Measurements from ENCODE around the gene RUNDC3A.

RUNDC3A gene

DNA sequence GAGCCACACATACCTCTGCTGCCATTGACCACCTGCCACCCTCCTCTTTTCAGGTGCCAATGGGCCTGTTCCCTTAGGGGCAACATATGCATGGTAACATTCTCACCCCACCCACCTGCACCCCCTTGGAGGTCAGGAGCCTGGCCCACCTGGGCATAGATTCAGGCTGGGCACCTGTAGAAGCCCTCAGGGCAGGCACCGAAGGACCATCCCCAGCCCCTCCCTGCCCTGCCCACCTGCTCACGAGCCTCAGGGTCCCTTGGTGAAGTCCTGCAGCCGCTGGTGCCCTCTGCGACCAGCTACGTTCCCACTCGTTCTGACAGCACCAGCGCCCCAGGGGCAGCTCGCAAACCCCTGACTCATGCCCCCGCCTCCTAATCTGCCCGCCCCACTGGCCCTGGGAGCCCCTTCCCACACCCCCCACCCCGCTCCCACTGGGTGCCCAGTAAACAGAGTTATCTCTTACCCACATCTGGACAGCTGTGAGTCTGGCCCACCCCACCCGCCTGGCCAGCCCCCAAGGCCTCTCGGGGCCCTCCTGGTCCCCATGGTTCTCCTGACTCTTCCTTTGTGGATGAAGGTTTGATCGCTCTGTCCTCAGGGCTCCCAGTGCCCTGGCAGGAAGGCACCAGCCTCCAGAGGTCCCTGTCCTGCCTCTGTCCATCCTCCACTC, 40.4 kb upstream of the RUNDC3A start, which contains the start of gene SLC4A1:
SLC4A1 (minus strand) TSS at position 318 of the 673 bp plus-strand sequence. CDS start 5,269 bp downstream, outside the sequence.
- TF ChIP-seq, protein P1, sequence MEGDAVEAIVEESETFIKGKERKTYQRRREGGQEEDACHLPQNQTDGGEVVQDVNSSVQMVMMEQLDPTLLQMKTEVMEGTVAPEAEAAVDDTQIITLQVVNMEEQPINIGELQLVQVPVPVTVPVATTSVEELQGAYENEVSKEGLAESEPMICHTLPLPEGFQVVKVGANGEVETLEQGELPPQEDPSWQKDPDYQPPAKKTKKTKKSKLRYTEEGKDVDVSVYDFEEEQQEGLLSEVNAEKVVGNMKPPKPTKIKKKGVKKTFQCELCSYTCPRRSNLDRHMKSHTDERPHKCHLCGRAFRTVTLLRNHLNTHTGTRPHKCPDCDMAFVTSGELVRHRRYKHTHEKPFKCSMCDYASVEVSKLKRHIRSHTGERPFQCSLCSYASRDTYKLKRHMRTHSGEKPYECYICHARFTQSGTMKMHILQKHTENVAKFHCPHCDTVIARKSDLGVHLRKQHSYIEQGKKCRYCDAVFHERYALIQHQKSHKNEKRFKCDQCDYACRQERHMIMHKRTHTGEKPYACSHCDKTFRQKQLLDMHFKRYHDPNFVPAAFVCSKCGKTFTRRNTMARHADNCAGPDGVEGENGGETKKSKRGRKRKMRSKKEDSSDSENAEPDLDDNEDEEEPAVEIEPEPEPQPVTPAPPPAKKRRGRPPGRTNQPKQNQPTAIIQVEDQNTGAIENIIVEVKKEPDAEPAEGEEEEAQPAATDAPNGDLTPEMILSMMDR (IDR thresholded peaks at IDR 0.05; ENCODE audit: low read depth, low read length), result no peak
- no peak for DNase-seq (ENCODE audit: extremely low read depth, low read depth)

DNA sequence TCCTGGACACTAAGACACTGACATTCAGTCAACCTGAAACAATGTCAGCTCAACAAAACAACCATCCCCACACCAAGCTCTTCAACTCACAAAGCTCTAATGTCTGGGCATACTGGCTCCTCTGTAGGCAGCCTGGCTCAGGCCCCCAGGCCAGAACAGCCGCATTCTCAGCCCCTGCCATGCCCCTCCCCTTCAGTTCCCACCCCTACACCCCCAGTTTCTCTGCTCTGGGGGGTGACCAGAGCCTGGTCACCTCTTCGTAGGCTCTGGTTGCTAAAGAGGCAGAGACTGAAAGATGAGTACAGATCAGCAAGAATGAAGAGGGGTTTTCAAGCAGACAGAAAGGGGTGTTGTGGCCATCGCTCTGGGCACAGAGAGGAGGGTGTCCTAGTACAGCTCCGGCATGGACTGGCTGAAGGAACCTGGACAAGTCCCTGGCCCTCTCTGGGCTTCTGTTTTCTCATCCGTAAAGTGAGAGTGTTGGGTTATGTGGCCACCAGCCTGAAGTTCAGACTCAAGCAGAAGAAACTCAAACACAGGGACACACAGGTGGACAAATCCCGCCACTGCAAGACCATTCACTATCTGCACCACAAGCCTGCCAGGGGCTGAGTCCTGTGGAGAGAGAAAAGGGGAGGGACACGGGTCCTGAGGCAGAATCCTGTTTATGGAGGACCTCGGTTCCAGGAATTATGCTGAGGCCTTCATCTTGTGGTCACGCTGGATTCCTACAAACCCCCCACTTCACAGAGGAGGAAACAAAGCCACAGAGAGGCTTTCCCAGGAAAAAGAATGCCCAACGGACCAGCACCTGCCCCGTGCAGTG, 39.5 kb upstream of the RUNDC3A start:
- DNase-seq (ENCODE audit: extremely low read depth, low read depth), result no peak
- TF ChIP-seq, protein P1 (IDR thresholded peaks at IDR 0.05; ENCODE audit: low read depth, low read length), result no peak

DNA sequence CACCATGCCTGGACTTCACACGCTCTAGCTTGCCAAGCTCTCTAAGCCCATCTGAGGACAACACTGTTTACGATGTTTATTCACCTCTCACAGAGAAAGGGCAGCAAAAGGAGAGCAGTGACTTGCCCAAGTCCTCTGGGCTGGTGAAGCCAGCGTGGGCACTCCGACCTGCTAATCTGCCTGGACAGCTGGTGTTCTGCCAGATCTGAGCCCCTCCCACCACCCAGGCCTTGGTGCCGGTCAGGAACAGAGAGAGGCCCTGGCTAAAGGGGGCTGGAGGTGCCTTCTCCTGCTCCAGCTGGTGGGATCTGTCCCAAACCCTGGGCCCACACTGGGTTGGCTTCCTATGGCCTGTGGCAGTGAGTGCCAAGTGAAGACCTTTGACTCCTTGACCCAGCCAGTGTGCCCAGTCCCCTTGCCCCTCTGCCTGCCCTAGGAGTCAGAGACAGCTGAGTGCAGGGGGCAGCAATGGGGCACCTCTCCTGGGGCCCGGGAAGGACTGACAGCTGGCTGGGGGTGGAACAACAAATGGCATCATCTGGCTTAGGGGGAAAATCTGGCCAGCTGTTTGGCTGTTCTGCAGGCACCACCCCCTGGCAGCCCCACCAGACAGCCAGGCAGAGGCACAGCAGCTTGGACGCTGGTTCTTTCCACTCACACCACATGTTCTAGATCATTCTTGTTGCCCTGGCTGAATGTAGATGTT, 38.7 kb upstream of the RUNDC3A start:
- DNase-seq (ENCODE audit: extremely low read depth, low read depth), result no peak
- TF ChIP-seq, protein P1 (IDR thresholded peaks at IDR 0.05; ENCODE audit: low read depth, low read length), result no peak

DNA sequence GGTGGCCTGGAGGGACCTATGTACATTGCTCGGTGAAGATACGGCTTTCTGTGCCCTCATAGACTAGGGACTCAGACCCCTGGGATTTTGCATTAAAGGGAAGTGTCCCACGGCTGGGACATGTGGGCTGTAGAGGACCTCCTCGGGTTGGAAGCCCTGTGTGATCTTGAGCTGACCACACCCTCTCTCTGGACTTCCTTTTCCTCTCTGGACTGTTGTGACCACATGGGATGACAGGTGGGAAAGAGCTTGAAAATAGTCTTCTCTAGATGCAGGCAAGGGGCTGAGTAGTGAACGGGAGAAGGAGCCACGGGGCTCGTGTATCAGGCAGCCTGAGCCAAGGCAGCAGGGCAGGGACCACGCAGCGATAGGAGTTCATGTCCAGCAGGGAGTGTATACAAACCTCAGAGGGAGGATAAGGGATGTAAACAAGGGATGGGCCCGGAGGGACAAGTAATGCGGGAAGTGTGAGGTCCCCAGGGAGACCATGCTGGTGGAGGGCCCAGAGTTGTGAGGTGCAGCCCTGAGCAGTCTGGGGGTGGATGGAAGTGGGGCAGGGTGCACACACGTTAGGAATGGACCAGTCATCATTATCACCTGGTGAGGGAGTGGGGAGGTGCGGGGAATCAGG, 36.0 kb upstream of the RUNDC3A start:
- TF ChIP-seq, protein P1 (IDR thresholded peaks at IDR 0.05; ENCODE audit: low read depth, low read length), result no peak
- no peak for DNase-seq (ENCODE audit: extremely low read depth, low read depth)

DNA sequence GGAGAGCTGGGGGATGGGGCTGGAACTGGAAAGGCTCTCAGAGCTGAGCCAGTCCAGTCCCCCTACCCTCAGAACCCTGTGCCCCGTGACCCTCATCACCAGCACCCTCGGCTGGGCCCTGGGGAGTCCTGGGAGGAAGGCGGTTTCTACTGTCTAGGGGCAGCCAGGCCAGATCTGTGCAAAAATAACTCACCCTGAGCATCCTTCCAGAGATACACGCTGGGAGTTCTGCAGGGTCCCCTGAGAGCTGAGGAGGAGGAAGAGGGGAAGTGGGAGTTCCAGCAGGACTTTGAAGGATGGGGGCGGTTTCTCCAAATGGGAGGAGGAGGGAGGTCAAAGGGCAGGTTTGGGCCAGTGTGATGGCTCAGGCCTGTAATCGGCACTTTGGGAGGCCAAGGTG, 35.4 kb upstream of the RUNDC3A start:
- DNase-seq (ENCODE audit: extremely low read depth, low read depth), result no peak

DNA sequence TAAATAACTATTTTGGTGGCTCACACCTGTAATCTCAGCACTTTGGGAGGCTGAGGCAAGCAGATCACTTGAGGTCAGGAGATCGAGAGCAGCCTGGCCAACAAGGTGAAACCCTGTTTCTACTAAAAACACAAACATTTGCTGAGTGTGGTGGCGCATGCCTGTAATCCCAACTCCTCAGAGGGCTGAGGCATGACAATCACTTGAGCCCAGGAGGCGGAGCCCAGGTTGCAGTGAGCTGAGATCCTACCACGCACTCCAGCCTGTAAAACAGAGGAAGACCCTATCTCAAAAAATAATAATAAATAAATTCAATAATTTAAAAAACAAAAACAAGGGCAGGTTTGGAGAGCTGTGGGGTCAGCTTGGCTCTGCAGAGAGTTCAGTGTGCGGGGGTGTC, 34.8 kb upstream of the RUNDC3A start:
- DNase-seq (ENCODE audit: extremely low read depth, low read depth), result no peak
- TF ChIP-seq, protein P1 (IDR thresholded peaks at IDR 0.05; ENCODE audit: low read depth, low read length), result no peak

More for the DNA sequence above, 35.4 kb upstream of the RUNDC3A start:
- TF ChIP-seq, protein P1 (IDR thresholded peaks at IDR 0.05; ENCODE audit: low read depth, low read length), result no peak
